Neural cell (in vitro differentiated cells): ENCODE results near the gene MBNL3. TPM values are rescaled to one million over a fixed set of nuclear protein-coding genes. Genes with fewer than 3 reads are reported as not detected.

ENCODE experiments used
- H2AFZ ChIP-seq: fragments of 200-600, 300-800 bp; sonication (generic), shearing (Covaris generic); 2 replicates; pipeline ENCODE4 v1.6.0; 2014; ENCODE audit warnings: low read depth, mild to moderate bottlenecking, antibody characterized with exemption, low read length, moderate library complexity
- H3F3A ChIP-seq: fragments of 200-600 bp; shearing (Covaris generic); 2 replicates; pipeline ENCODE4 v1.6.1; 2016; ENCODE audit warnings: mild to moderate bottlenecking, moderate library complexity, mixed read lengths, antibody characterized with exemption, low read length; ENCODE audit not compliant: insufficient read depth, poor library complexity, severe bottlenecking
- H3K27ac ChIP-seq: fragments of 200-600, 300-800 bp; sonication (generic), shearing (Covaris generic); 2 replicates; pipeline ENCODE4 v1.5.1; 2014; ENCODE audit warnings: mild to moderate bottlenecking, low read length, moderate library complexity
- H3K27me3 ChIP-seq: fragments of 300-800, 200-600 bp; sonication (generic), shearing (Covaris generic); 2 replicates; pipeline ENCODE4 v1.6.0; 2014; ENCODE audit warnings: mild to moderate bottlenecking, low read depth, low read length, moderate library complexity; ENCODE audit not compliant: insufficient read depth
- H3K36me3 ChIP-seq: fragments of 300-800, 200-600 bp; sonication (generic), shearing (Covaris generic); 2 replicates; pipeline ENCODE4 v1.5.1; 2014; ENCODE audit warnings: mild to moderate bottlenecking, antibody characterized with exemption, low read length, moderate library complexity; ENCODE audit not compliant: insufficient read depth
- H3K4me2 ChIP-seq: fragments of 300-800, 200-600 bp; sonication (generic), shearing (Covaris generic); 2 replicates; pipeline ENCODE4 v1.6.0; 2014; ENCODE audit warnings: mild to moderate bottlenecking, low read length
- H3K4me3 ChIP-seq: fragments of 300-800, 200-600 bp; sonication (generic), shearing (Covaris generic); 2 replicates; pipeline ENCODE4 v1.5.1; 2014; ENCODE audit warnings: mild to moderate bottlenecking, low read length, moderate library complexity
- H3K79me2 ChIP-seq: fragments of 200-600 bp; shearing (Covaris generic); replicated peaks from 2 replicates; pipeline ENCODE4 v1.6.0; 2014; ENCODE audit warnings: mild to moderate bottlenecking, low read length, moderate library complexity; ENCODE audit not compliant: insufficient read depth
- H3K9ac ChIP-seq: fragments of 300-800, 200-600 bp; sonication (generic), shearing (Covaris generic); 2 replicates; pipeline ENCODE4 v1.6.1; 2016; ENCODE audit warnings: mild to moderate bottlenecking, low read length, mixed read lengths
- H3K9me2 ChIP-seq: fragments of 200-600 bp; shearing (Covaris generic); 2 replicates; pipeline ENCODE4 v1.6.1; 2016; ENCODE audit warnings: mild to moderate bottlenecking, low read length, mixed read lengths; ENCODE audit not compliant: insufficient read depth
- H3K9me3 ChIP-seq: fragments of 200-600, 300-800 bp; sonication (generic), shearing (Covaris generic); 2 replicates; pipeline ENCODE4 v1.6.1; 2016; ENCODE audit warnings: mild to moderate bottlenecking, mixed run types, low read length, moderate library complexity, mixed read lengths
- H4K20me1 ChIP-seq: fragments of 200-600 bp; shearing (Covaris generic); 2 replicates; pipeline ENCODE4 v1.6.1; 2016; ENCODE audit warnings: mild to moderate bottlenecking, mixed run types; ENCODE audit not compliant: insufficient read depth
- CTCF ChIP-seq: fragments of 450-650 bp; IDR thresholded peaks from 2 replicates; pipeline ENCODE4 v1.5.1; 2014; ENCODE audit warnings: antibody characterized with exemption, mild to moderate bottlenecking, moderate library complexity; ENCODE audit not compliant: poor library complexity, severe bottlenecking
- EP300 ChIP-seq: fragments of 450-650 bp; conservative IDR thresholded peaks from 2 replicates; pipeline ENCODE4 v1.6.1; 2014; ENCODE audit warnings: antibody characterized with exemption, mild to moderate bottlenecking, moderate library complexity; ENCODE audit not compliant: poor library complexity, severe bottlenecking
- EZH2 ChIP-seq: fragments of 200-600, 300-800 bp; shearing (Covaris generic), sonication (generic); IDR thresholded peaks from 2 replicates; pipeline ENCODE4 v1.6.1; 2014; ENCODE audit warnings: antibody characterized with exemption, low read length, borderline replicate concordance, mild to moderate bottlenecking; ENCODE audit not compliant: insufficient read depth, poor library complexity, severe bottlenecking
- MXI1 ChIP-seq: fragments of 450-650 bp; conservative IDR thresholded peaks from 2 replicates; pipeline ENCODE4 v1.6.1; 2014; ENCODE audit warnings: antibody characterized with exemption, mild to moderate bottlenecking; ENCODE audit not compliant: poor library complexity, severe bottlenecking
- POLR2AphosphoS5 ChIP-seq: IDR thresholded peaks from 2 replicates; pipeline ENCODE4 v1.6.1; 2012
- RAD21 ChIP-seq: fragments of 450-650 bp; conservative IDR thresholded peaks from 2 replicates; pipeline ENCODE4 v1.6.1; 2014; ENCODE audit warnings: antibody characterized with exemption, mild to moderate bottlenecking, moderate library complexity
- REST ChIP-seq: IDR thresholded peaks from 2 replicates; pipeline ENCODE4 v1.6.1; 2012; ENCODE audit warnings: borderline replicate concordance
- SMC3 ChIP-seq: fragments of 450-650 bp; conservative IDR thresholded peaks from 2 replicates; pipeline ENCODE4 v1.6.1; 2014; ENCODE audit warnings: antibody characterized with exemption, mild to moderate bottlenecking, moderate library complexity; ENCODE audit not compliant: poor library complexity
- TAF1 ChIP-seq: IDR thresholded peaks from 2 replicates; pipeline ENCODE4 v1.6.1; 2012; ENCODE audit warnings: low read depth
- polyA plus RNA-seq: library from polyadenylated mRNA; depleted of rRNA; stranded (reverse); fragments of >200 nt; gene quantifications from 2 replicates; pipeline ENCODE4 v1.2.3, GENCODE V29; 2014

MBNL3 gene
- polyA plus RNA-seq, 1 donor from 2014 or later, result 0.09 TPM

GRCh38 chrX:132426695-132427281 lies 62.0 kb downstream of the MBNL3 start:
- Histone ChIP-seq H2AFZ (no peak overlapping the region), H3K27me3 (no peaks in the 10 kb centered on the region), H3K9ac (no peak overlapping the region), H3K9me3 (no peaks in the 10 kb centered on the region), H3K4me3 (no peak overlapping the region), H3K4me2 (no peak overlapping the region), H3K79me2 (no peaks in the 10 kb centered on the region), H3K27ac (no peak overlapping the region), H3F3A (no peaks in the 10 kb centered on the region), H4K20me1 (no peaks in the 10 kb centered on the region), H3K9me2 (no peaks in the 10 kb centered on the region), H3K36me3 (no peaks in the 10 kb centered on the region)
- TF ChIP-seq POLR2AphosphoS5, result no peak
- no peak for TF ChIP-seq EZH2
- no peak for TF ChIP-seq REST
- no peak for TF ChIP-seq RAD21
- no peak for TF ChIP-seq MXI1
- TF ChIP-seq SMC3, result no peak
- TF ChIP-seq EP300, result no peak
- TF ChIP-seq CTCF, result no peak
- no peak for TF ChIP-seq TAF1

- H3K27me3 ChIP-seq, result no peaks in the 10 kb centered on the region
- no peaks in the 10 kb centered on the region for H3K79me2 ChIP-seq
- no peaks in the 10 kb centered on the region for H3F3A ChIP-seq
- no peaks in the 10 kb centered on the region for H3K36me3 ChIP-seq
- H3K4me2 ChIP-seq, result no peak overlapping the region
- no peak overlapping the region for H2AFZ ChIP-seq
- no peaks in the 10 kb centered on the region for H3K9me3 ChIP-seq
- no peaks in the 10 kb centered on the region for H4K20me1 ChIP-seq
- no peak overlapping the region for H3K4me3 ChIP-seq
- H3K9me2 ChIP-seq, result no peaks in the 10 kb centered on the region
- TF ChIP-seq EP300, result no peak
- TF ChIP-seq CTCF, result no peak
- no peak for TF ChIP-seq SMC3
- TF ChIP-seq REST, result no peak
- TF ChIP-seq TAF1, result no peak
- TF ChIP-seq RAD21, result no peak
- no peak for TF ChIP-seq EZH2
- TF ChIP-seq POLR2AphosphoS5, result no peak
- no peak for TF ChIP-seq MXI1
- no peak overlapping the region for H3K9ac ChIP-seq
- no peak overlapping the region for H3K27ac ChIP-seq
Observed at GRCh38 chrX:132425744-132426318, 63.0 kb downstream of the MBNL3 start.
